ENCODE measurements around the gene BEAN1. TPM values are rescaled to one million over a fixed set of nuclear protein-coding genes. Genes with fewer than 3 reads are reported as not detected.

The BEAN1 gene
- total and polyA plus RNA-seq, 9 of the 15 experiments (the other 6 are each of a cell fraction or from before 2014, with no cell fraction given), result not detected

DNA sequence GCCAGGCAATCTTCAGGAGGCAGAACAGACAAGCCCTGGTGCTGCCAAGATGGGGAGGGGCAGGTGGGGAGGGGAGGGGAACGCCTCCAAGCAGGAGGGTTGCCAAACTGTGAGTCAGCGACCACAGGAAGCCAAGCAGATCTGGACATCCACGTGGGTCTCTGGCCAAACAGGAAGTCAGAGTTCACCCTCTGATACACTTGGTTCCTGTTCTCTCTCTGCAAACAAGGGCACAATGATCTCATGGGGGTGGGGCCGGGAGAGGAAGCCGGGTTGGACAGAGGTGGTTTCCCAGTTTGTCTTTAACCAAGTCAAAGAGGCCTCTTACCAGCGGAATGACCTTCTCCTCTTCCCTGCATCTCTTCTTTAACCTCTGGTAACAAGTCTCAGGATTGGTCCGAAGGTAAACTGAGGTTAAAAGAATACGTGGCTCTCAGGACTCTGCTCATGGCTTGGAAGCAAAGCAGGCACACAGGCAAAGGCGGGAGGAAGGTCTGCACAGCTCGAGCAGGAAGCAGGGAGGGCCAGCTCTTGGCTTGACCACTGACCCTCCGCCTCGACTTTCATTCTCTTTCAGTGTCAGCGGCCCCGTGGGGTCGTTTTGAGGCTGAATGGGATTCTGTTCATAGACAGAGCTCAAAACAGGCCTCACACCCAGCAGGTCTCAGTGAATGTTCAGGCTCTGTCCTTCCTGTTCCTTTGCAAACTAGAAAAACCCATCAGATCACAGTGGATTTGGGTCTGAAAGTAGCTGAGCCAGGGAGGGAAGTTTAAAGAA lies 89.9 kb downstream of the BEAN1 start (continued):
- TF ChIP-seq HDGF (IDR thresholded peaks at IDR 0.05) (0 out of 2 replicates have a peak, but pooled peaks have one; percentile 7), YY1 (IDR thresholded peaks at IDR 0.05; ENCODE audit: borderline replicate concordance in 1 of 3, control insufficient read depth in 1 of 3, extremely low read depth in 1 of 3, insufficient read depth in 3 of 3, insufficient read length in 1 of 3, insufficient replicate concordance in 2 of 3, low read depth in 1 of 3, low read length in 2 of 3) (peak in 1 of 3 experiments; percentile 49), MAFG (tag; conservative IDR thresholded peaks at IDR 0.05) (0 out of 2 replicates have a peak, but pooled peaks have one; percentile 11), MCM5 (IDR thresholded peaks at IDR 0.05; ENCODE audit: low read depth) (no peak), BCOR (IDR thresholded peaks at IDR 0.05) (0 out of 2 replicates have a peak, but pooled peaks have one; percentile 6), FOXM1 (IDR thresholded peaks at IDR 0.05; ENCODE audit: low read depth) (no peak), FOXM1 (CRISPR knock-in tag; IDR thresholded peaks at IDR 0.05; ENCODE audit: low read depth) (no peak)
- TF ChIP-seq, protein P1, sequence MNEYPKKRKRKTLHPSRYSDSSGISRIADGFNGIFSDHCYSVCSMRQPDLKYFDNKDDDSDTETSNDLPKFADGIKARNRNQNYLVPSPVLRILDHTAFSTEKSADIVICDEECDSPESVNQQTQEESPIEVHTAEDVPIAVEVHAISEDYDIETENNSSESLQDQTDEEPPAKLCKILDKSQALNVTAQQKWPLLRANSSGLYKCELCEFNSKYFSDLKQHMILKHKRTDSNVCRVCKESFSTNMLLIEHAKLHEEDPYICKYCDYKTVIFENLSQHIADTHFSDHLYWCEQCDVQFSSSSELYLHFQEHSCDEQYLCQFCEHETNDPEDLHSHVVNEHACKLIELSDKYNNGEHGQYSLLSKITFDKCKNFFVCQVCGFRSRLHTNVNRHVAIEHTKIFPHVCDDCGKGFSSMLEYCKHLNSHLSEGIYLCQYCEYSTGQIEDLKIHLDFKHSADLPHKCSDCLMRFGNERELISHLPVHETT (CRISPR knock-in tag; conservative IDR thresholded peaks at IDR 0.05 in 1 of 2, IDR thresholded peaks at IDR 0.05 in 1 of 2), result peak in 1 of 2 experiments; percentile 67; a peak in 2 of 4 replicates
- TF ChIP-seq, protein P2, sequence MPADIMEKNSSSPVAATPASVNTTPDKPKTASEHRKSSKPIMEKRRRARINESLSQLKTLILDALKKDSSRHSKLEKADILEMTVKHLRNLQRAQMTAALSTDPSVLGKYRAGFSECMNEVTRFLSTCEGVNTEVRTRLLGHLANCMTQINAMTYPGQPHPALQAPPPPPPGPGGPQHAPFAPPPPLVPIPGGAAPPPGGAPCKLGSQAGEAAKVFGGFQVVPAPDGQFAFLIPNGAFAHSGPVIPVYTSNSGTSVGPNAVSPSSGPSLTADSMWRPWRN (IDR thresholded peaks at IDR 0.05; ENCODE audit: low read depth), result peak; percentile 80
- TF ChIP-seq, protein P3, sequence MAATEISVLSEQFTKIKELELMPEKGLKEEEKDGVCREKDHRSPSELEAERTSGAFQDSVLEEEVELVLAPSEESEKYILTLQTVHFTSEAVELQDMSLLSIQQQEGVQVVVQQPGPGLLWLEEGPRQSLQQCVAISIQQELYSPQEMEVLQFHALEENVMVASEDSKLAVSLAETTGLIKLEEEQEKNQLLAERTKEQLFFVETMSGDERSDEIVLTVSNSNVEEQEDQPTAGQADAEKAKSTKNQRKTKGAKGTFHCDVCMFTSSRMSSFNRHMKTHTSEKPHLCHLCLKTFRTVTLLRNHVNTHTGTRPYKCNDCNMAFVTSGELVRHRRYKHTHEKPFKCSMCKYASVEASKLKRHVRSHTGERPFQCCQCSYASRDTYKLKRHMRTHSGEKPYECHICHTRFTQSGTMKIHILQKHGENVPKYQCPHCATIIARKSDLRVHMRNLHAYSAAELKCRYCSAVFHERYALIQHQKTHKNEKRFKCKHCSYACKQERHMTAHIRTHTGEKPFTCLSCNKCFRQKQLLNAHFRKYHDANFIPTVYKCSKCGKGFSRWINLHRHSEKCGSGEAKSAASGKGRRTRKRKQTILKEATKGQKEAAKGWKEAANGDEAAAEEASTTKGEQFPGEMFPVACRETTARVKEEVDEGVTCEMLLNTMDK (IDR thresholded peaks at IDR 0.05; ENCODE audit: borderline replicate concordance, insufficient read depth, low read depth, low read length, poor library complexity, severe bottlenecking), result no peak
- TF ChIP-seq, protein P4, sequence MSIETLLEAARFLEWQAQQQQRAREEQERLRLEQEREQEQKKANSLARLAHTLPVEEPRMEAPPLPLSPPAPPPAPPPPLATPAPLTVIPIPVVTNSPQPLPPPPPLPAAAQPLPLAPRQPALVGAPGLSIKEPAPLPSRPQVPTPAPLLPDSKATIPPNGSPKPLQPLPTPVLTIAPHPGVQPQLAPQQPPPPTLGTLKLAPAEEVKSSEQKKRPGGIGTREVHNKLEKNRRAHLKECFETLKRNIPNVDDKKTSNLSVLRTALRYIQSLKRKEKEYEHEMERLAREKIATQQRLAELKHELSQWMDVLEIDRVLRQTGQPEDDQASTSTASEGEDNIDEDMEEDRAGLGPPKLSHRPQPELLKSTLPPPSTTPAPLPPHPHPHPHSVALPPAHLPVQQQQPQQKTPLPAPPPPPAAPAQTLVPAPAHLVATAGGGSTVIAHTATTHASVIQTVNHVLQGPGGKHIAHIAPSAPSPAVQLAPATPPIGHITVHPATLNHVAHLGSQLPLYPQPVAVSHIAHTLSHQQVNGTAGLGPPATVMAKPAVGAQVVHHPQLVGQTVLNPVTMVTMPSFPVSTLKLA (conservative IDR thresholded peaks at IDR 0.05), result peak; percentile 97 to 98
- TF ChIP-seq, protein P5, sequence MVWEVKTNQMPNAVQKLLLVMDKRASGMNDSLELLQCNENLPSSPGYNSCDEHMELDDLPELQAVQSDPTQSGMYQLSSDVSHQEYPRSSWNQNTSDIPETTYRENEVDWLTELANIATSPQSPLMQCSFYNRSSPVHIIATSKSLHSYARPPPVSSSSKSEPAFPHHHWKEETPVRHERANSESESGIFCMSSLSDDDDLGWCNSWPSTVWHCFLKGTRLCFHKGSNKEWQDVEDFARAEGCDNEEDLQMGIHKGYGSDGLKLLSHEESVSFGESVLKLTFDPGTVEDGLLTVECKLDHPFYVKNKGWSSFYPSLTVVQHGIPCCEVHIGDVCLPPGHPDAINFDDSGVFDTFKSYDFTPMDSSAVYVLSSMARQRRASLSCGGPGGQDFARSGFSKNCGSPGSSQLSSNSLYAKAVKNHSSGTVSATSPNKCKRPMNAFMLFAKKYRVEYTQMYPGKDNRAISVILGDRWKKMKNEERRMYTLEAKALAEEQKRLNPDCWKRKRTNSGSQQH (CRISPR knock-in tag; IDR thresholded peaks at IDR 0.05), result no peak
- TF ChIP-seq, protein P6, sequence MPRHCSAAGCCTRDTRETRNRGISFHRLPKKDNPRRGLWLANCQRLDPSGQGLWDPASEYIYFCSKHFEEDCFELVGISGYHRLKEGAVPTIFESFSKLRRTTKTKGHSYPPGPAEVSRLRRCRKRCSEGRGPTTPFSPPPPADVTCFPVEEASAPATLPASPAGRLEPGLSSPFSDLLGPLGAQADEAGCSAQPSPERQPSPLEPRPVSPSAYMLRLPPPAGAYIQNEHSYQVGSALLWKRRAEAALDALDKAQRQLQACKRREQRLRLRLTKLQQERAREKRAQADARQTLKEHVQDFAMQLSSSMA (CRISPR knock-in tag; IDR thresholded peaks at IDR 0.05), result 0 out of 2 replicates have a peak, but pooled peaks have one; percentile 42
- TF ChIP-seq, protein P7, sequence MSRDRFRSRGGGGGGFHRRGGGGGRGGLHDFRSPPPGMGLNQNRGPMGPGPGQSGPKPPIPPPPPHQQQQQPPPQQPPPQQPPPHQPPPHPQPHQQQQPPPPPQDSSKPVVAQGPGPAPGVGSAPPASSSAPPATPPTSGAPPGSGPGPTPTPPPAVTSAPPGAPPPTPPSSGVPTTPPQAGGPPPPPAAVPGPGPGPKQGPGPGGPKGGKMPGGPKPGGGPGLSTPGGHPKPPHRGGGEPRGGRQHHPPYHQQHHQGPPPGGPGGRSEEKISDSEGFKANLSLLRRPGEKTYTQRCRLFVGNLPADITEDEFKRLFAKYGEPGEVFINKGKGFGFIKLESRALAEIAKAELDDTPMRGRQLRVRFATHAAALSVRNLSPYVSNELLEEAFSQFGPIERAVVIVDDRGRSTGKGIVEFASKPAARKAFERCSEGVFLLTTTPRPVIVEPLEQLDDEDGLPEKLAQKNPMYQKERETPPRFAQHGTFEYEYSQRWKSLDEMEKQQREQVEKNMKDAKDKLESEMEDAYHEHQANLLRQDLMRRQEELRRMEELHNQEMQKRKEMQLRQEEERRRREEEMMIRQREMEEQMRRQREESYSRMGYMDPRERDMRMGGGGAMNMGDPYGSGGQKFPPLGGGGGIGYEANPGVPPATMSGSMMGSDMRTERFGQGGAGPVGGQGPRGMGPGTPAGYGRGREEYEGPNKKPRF (IDR thresholded peaks at IDR 0.05; ENCODE audit: low read depth, low read length), result no peak

Measured in K562 (cell line).